CD4-positive, alpha-beta T cell treated with Interleukin-6 for 4 hours (primary cell): ENCODE measurements around the gene KCNJ2.

Source experiments
- DNase-seq: peaks from one replicate; pipeline ENCODE4 v3.0.0-alpha.2; 2020; ENCODE audit warnings: mixed read lengths

KCNJ2 gene

GRCh38 chr17:70206361-70207010, 37.2 kb downstream of the KCNJ2 start:
- no peak for DNase-seq

DNA sequence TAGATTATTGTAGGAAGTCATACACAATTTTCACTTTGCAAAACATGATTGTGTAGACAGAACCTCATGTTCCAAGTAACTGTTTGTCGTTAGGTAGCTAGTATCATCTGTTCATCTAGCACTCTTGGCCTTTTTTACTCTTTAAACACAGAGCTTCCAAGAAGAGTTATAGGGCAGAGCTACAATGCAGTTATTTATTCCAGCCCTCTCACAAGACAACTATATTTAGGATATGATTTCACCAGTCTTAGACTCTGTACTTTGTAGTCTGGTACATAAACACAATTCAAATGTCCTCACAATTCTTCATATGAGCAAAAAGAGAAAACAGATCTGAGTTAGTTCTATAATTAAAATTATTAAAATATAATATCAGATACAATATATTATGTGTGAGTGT, 37.9 kb downstream of the KCNJ2 start:
- DNase-seq: no peak

DNA sequence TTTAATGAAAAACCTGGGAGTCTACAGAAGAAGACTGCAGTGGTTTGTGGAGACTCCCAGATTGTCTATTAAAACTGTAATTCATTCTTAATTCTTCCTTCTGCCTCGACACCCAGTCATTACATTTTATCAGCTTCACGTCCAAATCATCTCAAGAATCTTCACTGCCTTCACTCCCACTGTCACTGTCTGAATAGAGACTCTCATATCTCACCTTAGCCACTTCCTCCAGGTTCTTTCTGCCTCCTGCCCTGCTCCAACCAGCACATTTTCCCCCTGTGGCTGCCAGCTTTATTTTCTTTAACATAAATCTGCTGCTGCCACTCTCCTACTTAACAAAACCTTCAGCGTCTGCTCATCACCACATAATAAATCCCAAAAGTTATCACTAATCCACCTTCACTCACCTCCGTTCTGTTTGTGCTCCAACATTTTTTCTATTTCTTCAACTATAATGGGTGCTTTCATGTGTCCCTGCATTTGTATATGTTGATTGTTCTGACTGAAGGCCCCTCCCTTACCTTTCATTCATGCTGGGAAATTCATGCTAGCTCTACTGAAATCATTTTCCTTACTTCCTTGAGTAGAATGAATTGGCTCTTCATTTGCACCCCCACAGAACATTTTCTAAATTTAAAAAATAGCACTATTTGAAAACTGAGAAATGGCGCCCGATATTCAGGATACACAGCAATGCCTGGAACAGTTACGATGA, 38.9 kb downstream of the KCNJ2 start:
- DNase-seq: no peak

DNA sequence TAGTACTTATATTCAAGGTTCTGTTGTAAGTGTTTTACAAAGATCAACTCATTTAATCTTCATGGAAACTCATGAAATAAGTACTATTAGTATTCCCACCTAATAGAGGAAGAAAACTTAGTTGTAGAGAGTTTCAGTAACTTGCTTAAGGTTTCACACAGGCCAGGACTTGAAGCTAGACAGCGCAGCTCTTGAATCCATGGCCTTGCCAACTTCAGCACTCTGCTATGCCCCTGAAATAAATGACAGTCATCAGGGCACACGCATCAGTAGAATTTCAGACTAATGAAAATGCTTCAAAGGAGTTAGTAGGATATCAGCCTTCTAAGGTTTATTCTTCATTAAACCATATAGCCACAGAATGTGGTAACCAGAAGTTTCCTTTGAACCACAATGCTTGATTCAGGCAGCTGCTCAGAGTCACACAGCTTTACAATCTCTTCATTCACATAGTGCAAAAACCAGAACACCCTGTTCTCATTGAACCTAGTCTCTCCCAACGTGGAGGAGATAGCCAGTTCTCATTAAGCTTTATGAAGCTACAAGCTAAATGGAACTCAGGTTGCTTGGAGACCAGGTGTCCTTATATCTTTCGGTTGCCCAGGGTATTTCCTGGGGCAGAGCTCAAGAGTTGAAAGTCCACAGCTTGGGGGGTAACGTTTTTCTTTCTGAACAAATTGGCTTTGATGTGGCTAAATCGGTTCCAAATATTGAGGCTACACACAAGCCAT, 39.7 kb downstream of the KCNJ2 start:
- DNase-seq: no peak

DNA sequence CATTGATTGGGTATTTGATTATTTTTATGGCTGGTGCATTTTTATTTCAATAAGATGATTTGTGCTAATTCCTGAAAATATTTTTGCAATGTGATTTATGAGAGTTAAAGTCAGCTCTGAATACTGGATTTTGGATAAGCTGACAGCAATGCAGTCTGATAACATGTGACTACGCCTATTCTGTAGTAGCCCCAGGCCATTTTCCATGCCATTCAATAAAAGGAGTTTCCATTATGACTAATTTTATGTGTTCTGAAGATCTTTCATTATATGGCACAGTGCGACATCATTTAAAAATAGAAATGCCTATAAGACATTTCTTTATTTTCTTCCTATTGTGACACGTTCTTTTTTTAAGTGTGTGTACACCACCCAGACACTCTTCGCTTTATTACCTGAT, 46.3 kb downstream of the KCNJ2 start:
- no peak for DNase-seq

DNA sequence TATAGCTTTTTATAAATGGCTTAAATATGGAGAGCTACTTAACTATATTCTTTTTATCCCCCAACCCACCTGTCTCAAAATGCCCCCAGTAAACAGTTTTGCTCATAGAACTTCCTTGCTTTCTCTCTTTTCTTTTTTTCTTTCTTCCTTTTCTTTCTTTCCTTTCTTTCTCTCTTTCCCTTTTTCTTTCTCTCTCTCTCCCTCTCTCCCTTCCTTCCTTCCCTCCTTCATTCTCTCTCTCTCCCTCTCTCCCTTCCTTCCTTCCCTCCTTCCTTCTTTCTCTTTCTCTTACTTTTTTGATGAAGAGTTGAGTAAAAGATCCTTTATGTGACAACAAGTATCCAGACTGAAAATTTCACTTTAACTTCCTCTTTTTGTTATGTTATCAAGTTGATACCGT, 48.2 kb downstream of the KCNJ2 start:
- no peak for DNase-seq

- no peak for DNase-seq
These were observed 55.9 kb downstream of the KCNJ2 start for GRCh38 chr17:70225276-70225675.
